Nephron progenitor cell (in vitro differentiated cells): ENCODE data around the gene H2AZ2.

Experiments
- DNase-seq: peaks from one replicate; pipeline ENCODE4 v3.0.0; 2021
- H3K27ac Mint-ChIP-seq: 2 replicates; pipeline ENCODE4 v1.8.0; 2021; ENCODE audit warnings: mild to moderate bottlenecking, moderate library complexity, mixed read lengths
- H3K27me3 Mint-ChIP-seq: 2 replicates; pipeline ENCODE4 v1.8.0; 2021; ENCODE audit warnings: mild to moderate bottlenecking, low read depth, mixed read lengths; ENCODE audit not compliant: poor library complexity
- H3K36me3 Mint-ChIP-seq: 2 replicates; pipeline ENCODE4 v1.8.0; 2021; ENCODE audit warnings: low read depth, mixed read lengths
- H3K4me1 Mint-ChIP-seq: 2 replicates; pipeline ENCODE4 v1.8.0; 2021; ENCODE audit warnings: mixed read lengths
- H3K4me3 Mint-ChIP-seq: 2 replicates; pipeline ENCODE4 v1.8.0; 2021; ENCODE audit warnings: mild to moderate bottlenecking, moderate library complexity, mixed read lengths
- H3K9me3 Mint-ChIP-seq: 2 replicates; pipeline ENCODE4 v1.8.0; 2021; ENCODE audit warnings: mild to moderate bottlenecking, moderate library complexity, mixed read lengths
- CTCF ChIP-seq: fragments of 200-600 bp; sonication (generic); IDR thresholded peaks from 2 replicates; pipeline ENCODE4 v1.5.0; 2021; ENCODE audit warnings: antibody characterized with exemption

The H2AZ2 gene

GRCh38 chr7:44884621-44885393 lies 36.9 kb upstream of the H2AZ2 start:
- peak; percentile 66 for DNase-seq
- Mint-ChIP-seq H3K36me3 (peaks cover 31% of the 10 kb centered on the region), H3K9me3 (no peaks in the 10 kb centered on the region), H3K4me1 (peaks cover 55% of the 10 kb centered on the region), H3K27ac (peak overlapping the region; percentile 98), H3K27me3 (peaks cover 17% of the 10 kb centered on the region), H3K4me3 (peak overlapping the region; percentile 96)
- TF ChIP-seq CTCF: no peak

- H3K36me3 Mint-ChIP-seq: peaks cover 37% of the 10 kb centered on the region
- H3K4me3 Mint-ChIP-seq: peak overlapping the region; percentile 96
- H3K4me1 Mint-ChIP-seq: peaks cover 59% of the 10 kb centered on the region
- H3K27me3 Mint-ChIP-seq: peaks cover 12% of the 10 kb centered on the region
- TF ChIP-seq CTCF: no peak
- H3K27ac Mint-ChIP-seq: peak overlapping the region; percentile 98
- H3K9me3 Mint-ChIP-seq: no peaks in the 10 kb centered on the region
- no peak for DNase-seq
These were observed 36.2 kb upstream of the H2AZ2 start for GRCh38 chr7:44883961-44884620.

GRCh38 chr7:44882899-44883298 lies 35.0 kb upstream of the H2AZ2 start:
- no peak for DNase-seq
- Mint-ChIP-seq H3K4me1 (peaks cover 59% of the 10 kb centered on the region), H3K36me3 (peaks cover 47% of the 10 kb centered on the region), H3K9me3 (no peaks in the 10 kb centered on the region), H3K4me3 (peak overlapping the region; percentile 96), H3K27ac (no peak overlapping the region), H3K27me3 (peaks cover 4% of the 10 kb centered on the region)
- no peak for TF ChIP-seq CTCF

GRCh38 chr7:44881610-44882009 lies 33.7 kb upstream of the H2AZ2 start:
- Mint-ChIP-seq H3K4me3 (peak overlapping the region; percentile 96), H3K27ac (no peak overlapping the region), H3K27me3 (no peaks in the 10 kb centered on the region), H3K9me3 (no peaks in the 10 kb centered on the region), H3K4me1 (peaks cover 59% of the 10 kb centered on the region), H3K36me3 (peaks cover 58% of the 10 kb centered on the region)
- TF ChIP-seq CTCF: no peak
- DNase-seq: no peak

GRCh38 chr7:44881066-44881600 lies 33.2 kb upstream of the H2AZ2 start:
- no peaks in the 10 kb centered on the region for H3K27me3 Mint-ChIP-seq
- H3K4me1 Mint-ChIP-seq: peaks cover 58% of the 10 kb centered on the region
- H3K36me3 Mint-ChIP-seq: peaks cover 59% of the 10 kb centered on the region
- H3K9me3 Mint-ChIP-seq: no peaks in the 10 kb centered on the region
- TF ChIP-seq CTCF: no peak
- no peak overlapping the region for H3K27ac Mint-ChIP-seq
- DNase-seq: no peak
- H3K4me3 Mint-ChIP-seq: peak overlapping the region; percentile 96
